Right lobe of liver (tissue), 4 donors: ENCODE data around the gene NPC1.

Source experiments
- POLR2A ChIP-seq: fragments of 450-650 bp; IDR thresholded peaks from one replicate; pipeline ENCODE4 v1.6.1; 2017; ENCODE audit warnings: antibody characterized with exemption, mild to moderate bottlenecking
- TF ChIP-seq, protein P1 (sequence below), 4 donors: fragments of 200-600 bp in 3 of 4; fragments of 450-650 bp in 1 of 4; IDR thresholded peaks; one replicate each; pipeline versions ENCODE4 v1.5.1 to v1.8.0; 2016 to 2022; ENCODE audit warnings: antibody characterized with exemption in 4 of 4, mild to moderate bottlenecking in 2 of 4
- donor health status: DM: no; HTN: no; CAD: no.
- donor health status: DM: no; HTN: no; CAD: no.
- donor health status: DM: no; HTN: yes; CAD: no.

DNA sequence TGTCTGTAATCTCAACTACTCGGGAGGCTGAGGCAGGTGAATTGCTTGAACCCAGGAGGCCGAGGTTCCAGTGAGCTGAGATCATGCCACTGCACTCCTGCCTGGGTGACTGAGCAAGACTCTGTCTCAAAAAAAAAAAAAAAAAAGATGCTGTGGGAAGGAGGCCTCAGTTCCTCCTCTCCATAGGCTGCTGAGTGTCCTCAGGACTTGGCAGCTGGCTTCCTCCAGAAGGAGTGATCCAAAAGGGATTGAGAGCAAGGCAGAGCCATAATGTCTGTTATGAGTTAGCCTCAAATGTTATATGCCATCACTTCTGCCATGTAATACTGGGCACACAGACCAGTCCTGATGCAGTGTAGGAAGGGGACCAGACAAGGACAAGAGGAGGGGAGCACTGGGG is 6.6 kb upstream of the NPC1 start:
- TF ChIP-seq, protein P1, sequence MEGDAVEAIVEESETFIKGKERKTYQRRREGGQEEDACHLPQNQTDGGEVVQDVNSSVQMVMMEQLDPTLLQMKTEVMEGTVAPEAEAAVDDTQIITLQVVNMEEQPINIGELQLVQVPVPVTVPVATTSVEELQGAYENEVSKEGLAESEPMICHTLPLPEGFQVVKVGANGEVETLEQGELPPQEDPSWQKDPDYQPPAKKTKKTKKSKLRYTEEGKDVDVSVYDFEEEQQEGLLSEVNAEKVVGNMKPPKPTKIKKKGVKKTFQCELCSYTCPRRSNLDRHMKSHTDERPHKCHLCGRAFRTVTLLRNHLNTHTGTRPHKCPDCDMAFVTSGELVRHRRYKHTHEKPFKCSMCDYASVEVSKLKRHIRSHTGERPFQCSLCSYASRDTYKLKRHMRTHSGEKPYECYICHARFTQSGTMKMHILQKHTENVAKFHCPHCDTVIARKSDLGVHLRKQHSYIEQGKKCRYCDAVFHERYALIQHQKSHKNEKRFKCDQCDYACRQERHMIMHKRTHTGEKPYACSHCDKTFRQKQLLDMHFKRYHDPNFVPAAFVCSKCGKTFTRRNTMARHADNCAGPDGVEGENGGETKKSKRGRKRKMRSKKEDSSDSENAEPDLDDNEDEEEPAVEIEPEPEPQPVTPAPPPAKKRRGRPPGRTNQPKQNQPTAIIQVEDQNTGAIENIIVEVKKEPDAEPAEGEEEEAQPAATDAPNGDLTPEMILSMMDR (IDR thresholded peaks at IDR 0.05): no peak
- no peak for TF ChIP-seq POLR2A
